HG03442 (cell line): Measurements from ENCODE around the gene PARP12.

Experiments
- ATAC-seq: cut with Tn5 transposase; IDR thresholded peaks from one replicate; pipeline ENCODE4 v1.9.1; 2021; ENCODE audit warnings: mild to moderate bottlenecking, moderate library complexity; ENCODE audit not compliant: unreplicated experiment

The PARP12 gene

DNA sequence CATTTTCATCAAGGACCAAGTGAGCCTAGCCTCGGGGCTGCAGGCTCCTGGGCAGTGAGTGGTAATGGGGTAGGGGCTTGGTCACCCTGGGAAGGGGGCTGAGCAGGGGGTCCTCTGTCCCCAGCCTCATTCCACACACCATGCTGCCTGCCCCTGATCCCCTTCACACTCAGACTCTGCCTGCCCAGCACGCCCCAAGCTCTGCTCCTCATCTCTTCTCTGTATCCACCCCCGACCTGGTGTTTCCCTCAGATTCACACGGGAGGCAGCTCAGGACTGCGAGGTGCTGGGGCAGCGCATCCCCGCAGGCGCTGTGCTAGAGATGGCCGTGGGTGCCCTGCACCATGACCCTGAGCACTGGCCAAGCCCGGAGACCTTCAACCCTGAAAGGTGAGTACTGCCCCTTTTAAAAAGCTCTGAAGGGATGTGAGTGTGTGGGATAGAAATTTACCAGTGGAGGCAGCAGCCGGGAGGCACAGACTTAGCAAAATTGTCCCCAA, 47.2 kb downstream of the PARP12 start:
- no peak for ATAC-seq

DNA sequence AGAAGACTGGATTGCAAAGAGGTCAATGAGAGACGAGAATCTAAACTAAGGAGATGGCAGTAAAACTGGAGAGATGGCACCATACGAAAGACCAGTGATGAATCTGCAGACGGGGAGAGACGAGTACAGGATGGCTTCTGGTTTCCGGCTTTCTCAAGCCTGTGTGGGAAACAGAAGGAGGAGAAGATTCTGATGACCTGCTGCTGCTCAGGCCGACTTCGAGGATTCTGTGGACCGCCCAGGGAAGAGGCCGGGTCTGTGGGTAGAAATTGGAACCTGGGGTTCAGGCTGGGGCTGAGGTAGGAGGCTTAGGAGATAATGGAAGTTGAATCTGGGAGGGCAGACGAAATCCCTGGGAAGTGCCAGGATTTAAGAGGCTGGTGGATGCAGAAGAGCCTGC, 48.6 kb downstream of the PARP12 start:
- no peak for ATAC-seq

DNA sequence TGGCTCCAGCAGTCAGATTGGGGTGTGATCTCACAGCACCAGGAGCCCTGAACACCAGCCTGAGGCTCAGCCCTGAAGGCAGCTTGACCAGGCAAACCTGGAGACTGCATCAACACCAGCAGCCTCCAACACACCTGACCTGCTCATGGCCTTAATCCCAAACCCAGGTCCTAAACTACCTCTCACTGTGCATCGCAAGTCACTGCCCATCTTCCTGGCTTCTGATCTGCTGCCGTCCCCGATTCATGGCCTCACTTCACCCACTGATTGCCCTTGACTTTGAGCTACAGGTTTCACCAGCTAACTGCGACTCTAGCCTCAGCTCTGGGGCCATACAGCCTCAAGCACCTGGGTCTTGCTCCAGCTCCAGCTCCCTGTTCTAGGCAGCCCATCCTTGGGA, 49.1 kb downstream of the PARP12 start:
- no peak for ATAC-seq

DNA sequence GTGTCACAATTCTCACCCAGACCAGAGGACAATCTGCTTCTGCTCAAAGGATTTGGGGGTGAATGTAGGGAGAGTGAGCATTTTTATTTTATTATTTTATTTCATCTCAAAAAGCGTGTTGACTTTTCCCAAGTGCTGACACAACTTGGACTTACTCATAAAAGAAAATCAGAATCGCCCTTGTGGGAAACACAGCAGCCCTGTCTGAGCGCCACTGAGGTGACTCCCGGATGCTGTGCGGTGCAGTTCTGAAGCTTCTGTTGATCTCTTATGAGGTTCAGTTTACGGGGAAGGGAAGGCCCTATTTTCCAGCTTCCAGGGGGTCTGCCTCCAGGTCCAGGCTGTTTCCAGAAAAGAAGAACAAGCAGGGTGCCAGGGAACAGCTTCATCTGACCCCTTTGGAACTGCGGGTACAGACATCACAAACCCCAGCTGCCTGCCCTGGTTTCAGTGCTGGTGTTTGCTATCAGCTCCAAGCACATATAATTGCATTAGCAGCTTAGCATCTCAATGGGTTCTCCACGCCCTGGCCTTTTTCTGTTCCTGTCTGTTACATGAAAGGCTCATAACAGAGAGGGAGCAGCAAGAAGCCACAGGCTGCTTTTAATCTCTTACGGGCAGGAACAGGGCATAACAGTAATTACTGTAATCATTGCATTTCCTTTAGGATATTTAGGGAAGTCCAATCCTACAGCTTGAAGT, 52.4 kb downstream of the PARP12 start:
- ATAC-seq = no peak

DNA sequence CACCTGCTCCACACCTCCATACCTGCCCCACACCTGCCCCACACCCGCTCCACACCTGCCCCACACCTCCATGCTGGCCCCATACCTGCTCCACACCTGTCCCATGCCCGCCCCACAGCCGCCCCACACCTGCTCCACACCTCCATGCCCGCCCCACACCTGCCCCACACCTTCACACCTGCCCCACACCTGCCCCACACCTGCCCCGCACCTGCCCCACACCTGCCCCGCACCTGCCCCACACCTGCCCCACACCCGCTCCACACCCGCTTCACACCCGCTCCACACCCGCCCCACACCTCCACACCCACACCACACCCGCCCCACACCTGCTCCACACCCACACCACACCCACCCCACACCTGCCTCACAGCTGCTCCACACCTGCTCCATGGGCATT, 53.0 kb downstream of the PARP12 start:
- no peak for ATAC-seq

DNA sequence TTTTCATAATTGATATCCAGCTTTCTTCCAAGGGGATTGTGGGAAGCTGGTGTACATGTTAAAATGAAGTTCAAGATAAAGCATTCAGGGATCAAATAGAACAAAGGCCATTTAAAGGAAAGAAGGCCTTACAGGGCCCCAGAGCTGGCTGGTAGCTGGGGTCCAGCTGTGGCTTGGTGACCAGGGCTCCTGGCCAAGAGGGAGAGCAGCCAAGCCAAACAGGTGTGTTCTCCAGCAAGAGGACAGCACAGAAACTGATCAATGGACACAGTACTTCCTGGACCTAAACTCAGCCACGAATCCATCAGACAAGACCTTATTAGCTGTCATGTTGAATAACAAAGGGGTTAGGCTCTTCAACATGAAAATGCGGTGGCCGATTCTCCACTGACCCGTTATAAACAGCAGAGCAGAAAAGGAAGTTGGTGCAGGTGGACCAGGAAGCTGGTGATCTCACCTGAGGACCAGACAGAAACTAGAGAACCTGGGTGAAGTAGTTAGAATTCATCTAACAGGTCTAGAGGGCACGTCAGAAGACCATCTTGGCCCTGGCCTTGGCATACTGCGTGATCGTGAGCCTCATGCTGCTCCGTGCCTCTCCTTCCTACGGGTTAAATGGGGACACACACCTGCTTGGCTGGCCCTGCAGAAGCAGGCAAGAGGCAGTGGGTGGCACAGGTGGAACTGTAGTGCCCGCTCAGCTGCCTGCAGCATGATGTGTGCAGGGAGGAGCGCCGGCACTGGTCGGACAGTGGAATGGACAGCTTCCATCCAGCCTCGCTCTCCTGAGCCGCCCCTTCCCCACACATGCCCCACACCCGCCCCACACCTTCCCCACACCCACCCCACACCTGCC, 53.8 kb downstream of the PARP12 start:
- ATAC-seq = no peak

DNA sequence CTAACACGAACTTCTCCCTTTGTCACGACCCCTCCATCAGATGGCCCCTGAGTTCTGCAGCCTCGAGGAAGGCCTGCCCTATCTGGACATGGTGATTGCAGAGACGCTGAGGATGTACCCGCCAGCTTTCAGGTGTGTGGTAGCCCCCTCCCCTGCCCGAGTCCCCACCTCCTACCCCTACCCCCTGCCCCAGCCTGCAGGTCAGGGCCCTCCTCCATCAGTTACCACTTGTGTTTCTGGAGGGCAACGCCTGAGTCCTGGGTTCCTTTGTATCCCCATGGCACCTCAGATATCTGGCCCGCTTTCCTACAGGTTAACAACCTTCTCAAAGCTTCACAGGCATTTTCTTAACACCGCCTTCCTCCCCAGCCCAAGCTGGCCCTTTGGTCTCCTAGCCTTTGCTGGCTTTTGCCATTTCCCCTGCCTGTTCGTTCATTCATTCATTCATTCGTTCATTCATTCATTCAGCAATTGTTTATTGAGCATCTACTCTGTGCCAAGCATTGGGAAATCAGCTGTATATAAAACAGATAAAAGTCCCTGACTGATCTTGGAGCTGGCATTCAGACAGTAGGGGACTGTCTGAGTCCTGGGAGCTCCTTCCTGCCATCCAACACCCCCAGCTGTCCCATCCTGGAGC, 55.6 kb downstream of the PARP12 start:
- ATAC-seq = no peak

DNA sequence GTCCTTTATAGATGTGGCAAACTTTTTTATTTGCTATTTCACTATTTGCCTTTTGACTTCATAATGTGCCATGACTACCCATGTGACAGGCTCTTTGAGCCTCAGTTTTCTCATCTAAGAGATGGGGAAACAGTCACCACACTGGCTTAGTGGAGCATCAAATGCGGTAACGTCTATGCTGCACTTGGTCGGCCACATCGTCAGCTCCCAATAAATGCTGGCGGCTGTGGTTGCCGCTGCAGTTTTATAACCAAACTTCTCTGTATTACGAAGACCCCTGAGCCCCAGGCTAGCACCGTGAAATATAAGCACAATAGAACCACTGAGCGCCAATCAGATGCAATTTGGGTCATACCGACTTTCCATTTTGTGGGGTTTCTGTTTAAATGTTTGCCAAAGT, 56.2 kb downstream of the PARP12 start:
- ATAC-seq = no peak

DNA sequence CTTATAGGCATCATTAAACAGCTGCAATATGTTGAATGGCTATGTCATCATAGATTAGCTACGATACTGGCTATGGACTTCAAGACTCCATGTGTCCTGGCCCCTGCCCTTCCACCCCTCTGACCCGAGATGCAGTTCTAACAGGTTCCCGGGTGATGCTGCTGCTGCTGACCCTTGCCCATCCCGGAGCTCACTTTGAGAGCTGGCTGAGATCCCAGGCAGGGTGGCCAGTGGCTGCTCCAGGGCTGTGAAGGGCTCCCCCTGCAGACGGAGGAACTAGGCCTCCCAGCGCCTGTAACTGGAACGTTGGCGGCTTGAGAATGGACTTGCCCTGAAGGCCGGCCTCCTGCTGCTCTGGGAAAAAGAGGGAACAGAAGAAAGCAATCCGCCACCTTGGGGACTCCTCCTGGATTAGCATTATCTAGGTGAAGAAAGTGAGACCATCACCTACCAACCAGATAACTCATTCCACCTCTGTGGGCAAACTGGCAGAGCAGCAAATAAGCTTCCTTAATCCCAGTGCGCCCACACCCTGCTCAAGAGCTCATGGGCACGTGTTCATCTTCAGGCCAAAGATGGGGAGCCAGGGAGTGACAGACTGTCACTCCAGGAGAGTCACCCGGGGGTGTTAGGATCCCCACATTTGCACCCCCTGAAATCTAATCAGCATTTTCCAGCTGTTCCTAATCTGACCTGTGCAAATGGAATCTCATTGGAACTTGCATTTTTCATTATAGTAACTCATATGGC, 56.8 kb downstream of the PARP12 start:
- no peak for ATAC-seq

DNA sequence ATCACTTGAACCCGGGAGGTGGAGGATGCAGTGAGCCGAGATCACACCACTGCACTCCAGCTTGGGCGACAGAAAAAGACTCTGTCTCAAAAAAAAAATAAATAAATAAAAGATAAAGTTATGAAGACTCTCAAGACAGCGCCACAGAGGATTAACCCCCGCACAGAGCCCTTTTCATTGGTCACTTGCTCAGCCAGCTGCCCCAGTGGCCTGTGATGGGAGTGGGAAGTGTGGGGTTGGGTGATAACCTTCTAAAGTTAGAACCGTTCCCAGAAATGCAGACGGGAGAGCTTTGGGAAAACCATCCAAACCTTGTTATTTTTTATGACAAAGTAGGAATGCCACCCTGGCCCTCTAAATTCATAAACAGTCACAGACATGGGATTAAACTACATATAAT, 57.4 kb downstream of the PARP12 start:
- ATAC-seq = no peak

DNA sequence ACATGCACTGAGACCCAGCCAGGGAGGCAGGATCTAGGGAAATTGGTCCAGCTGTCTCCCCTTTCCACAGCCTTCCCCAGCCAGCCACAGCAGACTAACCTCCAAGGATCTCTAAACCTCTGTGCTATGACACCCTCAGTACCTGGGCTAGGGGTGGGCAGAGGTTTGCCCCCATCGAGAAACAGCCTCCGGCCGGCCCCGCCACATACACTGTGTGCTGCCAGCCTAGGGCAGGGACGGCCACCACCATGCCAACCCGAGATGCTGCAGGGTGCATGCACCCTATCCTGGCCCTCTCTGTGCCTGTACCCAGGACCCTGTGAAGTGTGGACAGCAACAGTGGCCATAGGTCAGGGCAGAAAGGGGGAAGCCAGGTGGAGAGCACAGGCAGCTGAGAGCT, 58.1 kb downstream of the PARP12 start:
- no peak for ATAC-seq

DNA sequence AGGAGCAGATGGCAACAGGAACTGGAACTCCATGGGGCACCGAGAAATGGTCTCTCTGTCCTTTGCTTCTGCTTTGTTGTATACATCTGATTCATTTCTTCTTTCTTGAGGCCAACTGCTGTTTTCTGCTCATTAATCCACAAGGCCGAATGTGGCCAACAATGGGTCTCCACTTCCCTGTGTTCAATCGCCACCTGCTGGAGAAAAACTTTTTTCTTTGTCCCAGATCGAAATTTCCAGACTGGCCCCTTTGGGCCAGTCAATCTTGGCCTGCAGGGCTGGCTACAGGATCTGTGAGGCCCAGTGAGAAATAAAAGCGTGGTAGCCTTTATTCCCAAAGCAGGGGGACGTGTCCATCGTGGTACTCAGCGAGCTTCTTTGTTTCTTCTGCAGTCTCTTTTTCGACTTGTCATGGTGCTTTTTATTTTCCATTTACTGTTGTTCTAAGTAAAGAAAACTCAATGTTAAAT, 58.8 kb downstream of the PARP12 start:
- no peak for ATAC-seq

DNA sequence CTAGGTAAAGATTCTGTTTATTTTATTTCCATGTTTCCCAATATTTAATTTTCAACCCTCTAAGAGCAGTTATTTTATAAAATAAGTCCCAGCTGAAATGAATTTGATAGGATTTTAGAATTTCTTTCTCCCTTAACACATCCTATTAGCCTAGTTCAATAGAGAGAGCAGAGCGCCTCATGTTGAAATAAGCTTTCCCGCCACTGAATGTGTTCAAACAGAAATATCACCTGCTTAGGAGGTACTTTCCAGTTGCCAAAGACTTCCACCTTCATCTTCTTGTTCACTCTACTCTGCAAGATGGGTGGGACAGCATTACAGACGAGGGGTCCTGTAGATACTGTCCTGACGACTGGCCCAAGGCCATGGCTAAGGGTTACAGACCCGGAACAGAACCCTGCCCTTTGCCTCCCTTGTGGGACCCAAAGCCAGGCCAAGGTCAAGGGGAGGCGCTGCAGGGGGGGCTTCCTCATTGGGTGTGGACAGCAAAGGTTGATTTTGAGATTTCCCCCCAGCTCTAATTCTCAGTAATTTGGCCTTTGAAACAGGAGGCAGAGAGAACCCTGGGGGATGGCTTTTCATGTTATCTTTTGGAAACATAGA, 62.0 kb downstream of the PARP12 start:
- no peak for ATAC-seq

DNA sequence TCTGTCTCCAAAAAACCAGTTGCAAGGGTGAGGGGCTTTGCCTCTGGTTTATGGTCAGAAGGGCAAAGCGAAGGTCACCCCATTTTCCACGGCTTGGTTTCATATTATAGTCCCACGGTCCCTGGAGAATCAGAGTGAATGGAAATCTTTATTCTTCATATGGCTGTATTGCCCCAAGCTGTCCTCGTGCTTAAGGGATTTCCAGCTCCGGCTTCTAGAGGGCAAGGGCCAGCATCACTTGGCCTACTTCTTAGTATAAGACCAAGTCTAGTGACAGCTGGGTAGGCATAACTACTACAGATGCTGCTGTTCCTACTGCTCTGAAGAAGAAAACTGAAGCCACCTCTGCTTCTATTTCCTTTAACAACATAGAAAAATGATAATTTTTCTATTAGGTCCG, 63.2 kb downstream of the PARP12 start:
- no peak for ATAC-seq

DNA sequence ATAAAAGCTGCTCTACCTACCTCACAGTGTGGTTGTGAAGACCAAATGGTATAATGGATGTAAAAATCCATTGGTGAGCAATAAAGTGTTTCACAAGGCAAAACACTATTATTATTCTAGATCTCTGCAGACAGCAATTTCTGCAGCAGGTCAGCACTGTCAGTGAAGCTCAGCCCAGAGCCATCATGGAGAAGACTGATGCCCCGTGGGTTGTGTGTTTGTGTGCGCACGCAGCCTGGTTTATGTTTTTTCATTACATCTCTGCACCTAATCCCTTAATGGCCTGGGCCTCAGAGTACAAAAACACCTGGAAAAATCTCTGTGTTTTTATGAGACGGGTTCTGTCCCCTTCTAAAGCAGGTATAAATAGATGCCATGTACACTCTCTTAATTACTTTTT, 64.2 kb downstream of the PARP12 start:
- ATAC-seq = no peak

DNA sequence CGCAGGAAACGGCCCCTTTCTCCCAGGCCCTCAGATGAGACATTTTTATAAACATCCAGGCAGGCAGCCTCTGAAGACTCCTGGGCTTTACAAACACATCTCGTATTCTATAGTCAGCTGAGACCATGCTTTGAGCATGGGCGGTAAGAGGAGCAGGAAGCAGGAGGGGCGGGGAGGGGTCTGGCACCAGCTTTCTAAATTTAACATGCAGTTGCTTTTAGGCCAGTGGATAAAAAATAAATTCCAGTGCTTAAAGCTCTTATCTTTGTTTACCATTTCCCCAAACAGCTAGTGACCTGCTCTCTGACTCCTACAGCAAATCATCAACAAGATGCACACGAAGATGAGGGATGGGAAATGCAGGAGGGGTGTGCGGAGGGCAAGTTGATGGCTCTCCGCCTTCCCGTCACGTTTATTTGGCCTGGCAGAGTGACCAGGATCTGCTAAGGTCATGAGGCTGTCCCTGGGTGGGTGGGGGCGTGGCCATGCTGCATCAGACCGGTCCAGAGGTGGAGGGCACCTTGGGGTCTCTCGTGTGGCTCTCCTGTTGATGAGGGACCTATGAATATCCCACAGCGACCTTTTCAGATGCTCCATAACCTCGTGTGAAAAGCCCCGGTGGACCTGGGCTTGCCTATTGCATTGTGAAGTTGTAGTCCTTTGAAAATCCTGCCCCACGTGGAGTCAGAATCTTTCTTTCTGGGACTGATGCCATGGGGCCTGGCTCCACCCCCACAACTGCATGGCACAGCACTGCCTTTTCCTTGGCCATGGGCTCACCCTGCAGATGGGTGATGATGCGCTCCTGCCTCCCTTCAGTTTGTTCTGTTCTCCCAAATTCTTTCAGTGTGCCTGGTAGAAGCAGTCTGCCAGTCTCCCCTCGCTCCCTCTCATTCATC, 67.5 kb downstream of the PARP12 start:
- ATAC-seq = no peak

DNA sequence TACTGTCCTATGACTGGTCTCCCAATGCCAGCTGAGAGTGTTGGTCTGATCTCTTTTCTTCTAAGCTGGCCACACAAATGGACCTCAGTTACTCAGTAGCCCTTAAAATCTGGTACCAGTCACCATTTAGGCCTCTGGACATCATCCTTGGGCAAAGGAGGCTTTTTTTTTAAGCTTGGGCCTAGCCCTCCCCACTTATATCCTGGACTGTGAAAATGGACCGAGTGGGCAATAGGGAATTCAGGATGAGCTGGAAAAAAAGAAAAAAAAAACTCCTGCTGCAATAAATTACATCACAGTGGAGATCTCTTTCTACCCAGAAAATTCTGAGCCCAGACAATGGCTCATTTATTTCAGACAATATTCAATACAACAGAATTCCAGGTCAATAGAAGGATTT, 68.4 kb downstream of the PARP12 start:
- ATAC-seq = no peak

DNA sequence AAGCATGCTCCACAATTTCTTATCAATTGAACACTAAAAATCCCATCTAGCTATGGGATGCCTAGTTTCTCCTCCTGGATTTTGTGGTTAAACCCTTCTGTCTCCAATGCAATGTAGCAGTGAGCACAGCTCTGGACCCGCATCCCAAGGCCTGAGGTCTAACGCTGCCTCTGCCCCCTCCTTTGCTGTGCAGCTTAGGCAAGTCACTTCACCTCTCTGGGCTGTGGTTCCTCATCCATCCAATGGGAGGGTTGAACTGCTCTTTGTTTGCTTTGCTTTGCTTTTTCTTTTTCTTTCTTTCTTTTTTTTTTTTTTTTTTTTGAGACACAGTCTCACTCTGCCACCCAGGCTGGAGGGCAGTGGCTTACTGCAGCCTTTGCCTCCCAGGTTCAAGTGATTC, 69.2 kb downstream of the PARP12 start:
- no peak for ATAC-seq

DNA sequence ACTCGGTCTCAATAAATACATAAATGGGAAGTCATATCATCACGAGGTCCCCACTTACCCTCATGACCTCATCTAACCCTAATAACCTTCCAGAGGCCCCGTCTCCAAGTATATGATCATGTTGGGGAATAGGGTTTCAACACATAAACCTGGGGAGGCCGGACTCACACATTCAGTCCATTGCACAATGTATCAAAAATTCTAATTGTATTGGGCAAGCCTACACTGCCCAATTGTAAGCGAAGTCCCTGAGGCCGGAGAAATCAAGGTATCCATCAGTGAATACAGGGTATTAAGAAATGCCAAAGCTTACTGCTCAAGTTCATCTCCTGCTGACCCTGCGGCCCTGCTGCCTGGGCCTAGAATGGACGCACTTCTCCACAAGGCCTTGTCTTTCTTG, 69.6 kb downstream of the PARP12 start:
- no peak for ATAC-seq
